K562 (cell line): ENCODE data around the gene DYNLL1. TPM values are rescaled to one million over a fixed set of nuclear protein-coding genes. Genes with fewer than 3 reads are reported as not detected.

Experiments used
- ETV1 ChIP-seq: fragments of 450-650 bp; conservative IDR thresholded peaks from 2 replicates; pipeline ENCODE4 v1.6.1; 2016; ENCODE audit warnings: missing genetic modification characterization, control low read depth, low read depth, missing compliant biosample characterization
- FOXK1 ChIP-seq: sonication (generic); formaldehyde crosslinking; IDR thresholded peaks from 2 replicates; pipeline ENCODE4 v1.8.0; 2022; ENCODE audit warnings: missing genetic modification reagents, mild to moderate bottlenecking, borderline replicate concordance
- HDAC3 ChIP-seq: fragments of 450-650 bp; IDR thresholded peaks from 2 replicates; pipeline ENCODE4 v1.6.1; 2018; ENCODE audit warnings: borderline replicate concordance, mild to moderate bottlenecking, moderate library complexity; ENCODE audit not compliant: partially characterized antibody
- KDM4B ChIP-seq, 2 experiments: fragments of 450-650 bp in 1 of 2; sonication (generic) in 1 of 2; IDR thresholded peaks; 2 replicates each; pipeline ENCODE4 v1.6.1; 2016 to 2017; ENCODE audit warnings: borderline replicate concordance in 2 of 2, antibody characterized with exemption in 1 of 2, low read depth in 1 of 2, mild to moderate bottlenecking in 1 of 2
- LCOR ChIP-seq: sonication (generic); formaldehyde crosslinking; IDR thresholded peaks from 2 replicates; pipeline ENCODE4 v1.8.0; 2022; ENCODE audit warnings: mild to moderate bottlenecking, missing genetic modification reagents
- MEIS2 ChIP-seq: fragments of 450-650 bp; IDR thresholded peaks from 2 replicates; pipeline ENCODE4 v1.6.1; 2014; ENCODE audit warnings: mild to moderate bottlenecking; ENCODE audit not compliant: partially characterized antibody
- NFE2L1 ChIP-seq: fragments of 450-650 bp; IDR thresholded peaks from 2 replicates; pipeline ENCODE4 v1.6.1; 2016; ENCODE audit warnings: missing genetic modification characterization, low read depth, mild to moderate bottlenecking, missing compliant biosample characterization, moderate library complexity, borderline replicate concordance
- POLR2G ChIP-seq: fragments of 200-400 bp; formaldehyde crosslinking; IDR thresholded peaks from 2 replicates; pipeline ENCODE4 v1.6.1; 2017; ENCODE audit warnings: low read depth, mild to moderate bottlenecking, antibody characterized with exemption, low read length, moderate library complexity
- TEAD1 ChIP-seq, 2 experiments: fragments of 450-650 bp in 1 of 2; sonication (generic) in 1 of 2; formaldehyde crosslinking; IDR thresholded peaks; 2 replicates each; pipeline versions ENCODE4 v1.4.0 to v1.8.0; 2020 to 2022; ENCODE audit warnings: mild to moderate bottlenecking in 2 of 2, missing genetic modification reagents in 1 of 2
- ZBTB17 ChIP-seq: fragments of 450-650 bp; formaldehyde crosslinking; IDR thresholded peaks from 2 replicates; pipeline ENCODE4 v1.4.0; 2020; ENCODE audit warnings: mild to moderate bottlenecking
- ZNF140 ChIP-seq: fragments of 250-450 bp; sonication (Bioruptor Pico); IDR thresholded peaks from 2 replicates; pipeline ENCODE4 v1.8.0; 2021; ENCODE audit warnings: moderate library complexity, mild to moderate bottlenecking, inconsistent platforms
- ZNF316 ChIP-seq: fragments of 450-650 bp; IDR thresholded peaks from 2 replicates; pipeline ENCODE4 v1.6.1; 2016
- ZNF408 ChIP-seq: fragments of 250-450 bp; sonication (Bioruptor Pico); IDR thresholded peaks from 2 replicates; pipeline ENCODE4 v1.4.0; 2020; ENCODE audit warnings: low read depth, mild to moderate bottlenecking, moderate library complexity
- polyA plus RNA-seq, 8 experiments: library from polyadenylated mRNA; depleted of rRNA in 4 of 8; stranded (reverse) in 5 of 8; unstranded in 3 of 8; fragments of >200 nt; fragmentation: Nextera tagmentation in 2 of 8; fragmentation: Illumina TruSeq in 1 of 8; extraction: Ambion mirVana in 2 of 8; extraction: Trizol in 1 of 8; gene quantifications; 2 replicates each; pipeline versions ENCODE4 v1.2.1 to v1.2.3, GENCODE V29; 2011 to 2014; ENCODE audit warnings: inconsistent platforms in 1 of 8, missing spikeins in 1 of 8
- total RNA-seq, 7 experiments: library from RNA; depleted of rRNA in 6 of 7; stranded (reverse); fragments of >200 nt in 6 of 7; fragmentation: Illumina TruSeq in 2 of 7; extraction: Trizol in 2 of 7; gene quantifications; 2 replicates each; pipeline versions ENCODE4 v1.2.1 to v1.2.3, GENCODE V29; 2011 to 2021; ENCODE audit warnings: low replicate concordance in 1 of 7
- TF ChIP-seq, protein P1 (sequence below): fragments of 450-650 bp; IDR thresholded peaks from 2 replicates; pipeline ENCODE4 v1.6.1; 2016; ENCODE audit warnings: mild to moderate bottlenecking
- TF ChIP-seq, protein P2 (sequence below): fragments of 200-800 bp; sonication (Bioruptor generic); IDR thresholded peaks from 2 replicates; pipeline ENCODE4 v1.6.1; 2017; ENCODE audit warnings: missing genetic modification characterization, missing compliant biosample characterization
- TF ChIP-seq, protein P3 (sequence below), 3 experiments: IDR thresholded peaks in 2 of 3; conservative IDR thresholded peaks in 1 of 3; 2 replicates each; pipeline ENCODE4 v1.5.1; 2011 to 2012; ENCODE audit warnings: low read length in 3 of 3, mild to moderate bottlenecking in 3 of 3, control low read depth in 2 of 3, improper control_type of control experiment in 1 of 3, inconsistent platforms in 1 of 3, low read depth in 1 of 3, mixed read lengths in 1 of 3, moderate library complexity in 1 of 3; ENCODE audit not compliant: insufficient read depth in 2 of 3
- TF ChIP-seq, protein P4 (sequence below): IDR thresholded peaks from 2 replicates; pipeline ENCODE4 v1.6.1; 2011; ENCODE audit warnings: borderline replicate concordance, low read depth, mild to moderate bottlenecking, moderate library complexity, low read length; ENCODE audit not compliant: insufficient read depth, poor library complexity, severe bottlenecking

DYNLL1 gene
- total and polyA plus RNA-seq, 9 of the 15 experiments (the other 6 are each of a cell fraction or from before 2014, with no cell fraction given): 303 to 1,112 (median 468) TPM

DNA sequence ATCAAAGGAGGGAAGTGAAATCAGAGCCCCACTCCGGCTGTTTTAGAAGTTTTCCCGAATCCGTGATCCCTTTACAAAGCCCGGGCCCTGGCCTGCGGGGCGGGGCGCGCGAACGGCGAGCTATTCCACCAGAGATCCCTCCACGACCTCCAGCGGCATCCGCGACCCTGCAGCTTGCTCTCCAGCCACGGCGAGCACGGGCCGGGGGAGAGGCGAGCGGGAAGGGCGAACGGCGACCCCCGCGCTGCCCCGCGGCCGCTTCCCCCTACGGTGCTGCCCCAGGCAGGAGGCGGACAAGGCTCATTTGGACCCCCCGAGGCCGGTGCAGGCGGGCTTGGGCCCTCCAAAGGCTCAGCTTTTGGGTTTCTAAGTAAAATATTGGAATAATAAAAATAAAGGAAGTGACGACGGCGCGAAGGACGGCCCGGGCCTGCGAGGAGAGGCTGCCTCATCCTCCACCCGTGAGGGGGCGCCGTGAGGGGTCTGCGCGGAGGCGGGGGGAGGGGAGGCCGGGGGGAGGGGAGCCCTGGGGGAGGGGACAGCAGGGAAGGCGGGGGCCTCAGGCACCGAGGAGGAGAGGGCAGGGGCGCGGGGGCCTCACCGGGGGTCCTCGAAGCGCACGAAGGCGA, 27.0 kb upstream of the DYNLL1 start (continued):
- TF ChIP-seq FOXK1 (no peak), ZNF316 (no peak), NFE2L1 (tag) (no peak), ZNF140 (CRISPR knock-in tag) (no peak), ETV1 (no peak), ZNF408 (CRISPR knock-in tag) (no peak), POLR2G (no peak), HDAC3 (no peak), TEAD1 (CRISPR knock-in tag; IDR thresholded peaks at IDR 0.05) (no peak), LCOR (0 out of 2 replicates have a peak, but pooled peaks have one; percentile 7), MEIS2 (no peak), KDM4B (IDR thresholded peaks at IDR 0.05; ENCODE audit: borderline replicate concordance in 2 of 2, low read depth in 1 of 2) (no peak), ZBTB17 (CRISPR knock-in tag) (no peak)
- TF ChIP-seq, protein P1, sequence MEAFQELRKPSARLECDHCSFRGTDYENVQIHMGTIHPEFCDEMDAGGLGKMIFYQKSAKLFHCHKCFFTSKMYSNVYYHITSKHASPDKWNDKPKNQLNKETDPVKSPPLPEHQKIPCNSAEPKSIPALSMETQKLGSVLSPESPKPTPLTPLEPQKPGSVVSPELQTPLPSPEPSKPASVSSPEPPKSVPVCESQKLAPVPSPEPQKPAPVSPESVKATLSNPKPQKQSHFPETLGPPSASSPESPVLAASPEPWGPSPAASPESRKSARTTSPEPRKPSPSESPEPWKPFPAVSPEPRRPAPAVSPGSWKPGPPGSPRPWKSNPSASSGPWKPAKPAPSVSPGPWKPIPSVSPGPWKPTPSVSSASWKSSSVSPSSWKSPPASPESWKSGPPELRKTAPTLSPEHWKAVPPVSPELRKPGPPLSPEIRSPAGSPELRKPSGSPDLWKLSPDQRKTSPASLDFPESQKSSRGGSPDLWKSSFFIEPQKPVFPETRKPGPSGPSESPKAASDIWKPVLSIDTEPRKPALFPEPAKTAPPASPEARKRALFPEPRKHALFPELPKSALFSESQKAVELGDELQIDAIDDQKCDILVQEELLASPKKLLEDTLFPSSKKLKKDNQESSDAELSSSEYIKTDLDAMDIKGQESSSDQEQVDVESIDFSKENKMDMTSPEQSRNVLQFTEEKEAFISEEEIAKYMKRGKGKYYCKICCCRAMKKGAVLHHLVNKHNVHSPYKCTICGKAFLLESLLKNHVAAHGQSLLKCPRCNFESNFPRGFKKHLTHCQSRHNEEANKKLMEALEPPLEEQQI: no peak
- TF ChIP-seq, protein P2, sequence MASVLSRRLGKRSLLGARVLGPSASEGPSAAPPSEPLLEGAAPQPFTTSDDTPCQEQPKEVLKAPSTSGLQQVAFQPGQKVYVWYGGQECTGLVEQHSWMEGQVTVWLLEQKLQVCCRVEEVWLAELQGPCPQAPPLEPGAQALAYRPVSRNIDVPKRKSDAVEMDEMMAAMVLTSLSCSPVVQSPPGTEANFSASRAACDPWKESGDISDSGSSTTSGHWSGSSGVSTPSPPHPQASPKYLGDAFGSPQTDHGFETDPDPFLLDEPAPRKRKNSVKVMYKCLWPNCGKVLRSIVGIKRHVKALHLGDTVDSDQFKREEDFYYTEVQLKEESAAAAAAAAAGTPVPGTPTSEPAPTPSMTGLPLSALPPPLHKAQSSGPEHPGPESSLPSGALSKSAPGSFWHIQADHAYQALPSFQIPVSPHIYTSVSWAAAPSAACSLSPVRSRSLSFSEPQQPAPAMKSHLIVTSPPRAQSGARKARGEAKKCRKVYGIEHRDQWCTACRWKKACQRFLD (CRISPR knock-in tag): no peak
- TF ChIP-seq, protein P3, sequence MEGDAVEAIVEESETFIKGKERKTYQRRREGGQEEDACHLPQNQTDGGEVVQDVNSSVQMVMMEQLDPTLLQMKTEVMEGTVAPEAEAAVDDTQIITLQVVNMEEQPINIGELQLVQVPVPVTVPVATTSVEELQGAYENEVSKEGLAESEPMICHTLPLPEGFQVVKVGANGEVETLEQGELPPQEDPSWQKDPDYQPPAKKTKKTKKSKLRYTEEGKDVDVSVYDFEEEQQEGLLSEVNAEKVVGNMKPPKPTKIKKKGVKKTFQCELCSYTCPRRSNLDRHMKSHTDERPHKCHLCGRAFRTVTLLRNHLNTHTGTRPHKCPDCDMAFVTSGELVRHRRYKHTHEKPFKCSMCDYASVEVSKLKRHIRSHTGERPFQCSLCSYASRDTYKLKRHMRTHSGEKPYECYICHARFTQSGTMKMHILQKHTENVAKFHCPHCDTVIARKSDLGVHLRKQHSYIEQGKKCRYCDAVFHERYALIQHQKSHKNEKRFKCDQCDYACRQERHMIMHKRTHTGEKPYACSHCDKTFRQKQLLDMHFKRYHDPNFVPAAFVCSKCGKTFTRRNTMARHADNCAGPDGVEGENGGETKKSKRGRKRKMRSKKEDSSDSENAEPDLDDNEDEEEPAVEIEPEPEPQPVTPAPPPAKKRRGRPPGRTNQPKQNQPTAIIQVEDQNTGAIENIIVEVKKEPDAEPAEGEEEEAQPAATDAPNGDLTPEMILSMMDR (IDR thresholded peaks at IDR 0.05 in 2 of 3, conservative IDR thresholded peaks at IDR 0.05 in 1 of 3; ENCODE audit: insufficient read depth in 2 of 3, low read depth in 1 of 3, low read length in 3 of 3): no peak
- TF ChIP-seq, protein P4, sequence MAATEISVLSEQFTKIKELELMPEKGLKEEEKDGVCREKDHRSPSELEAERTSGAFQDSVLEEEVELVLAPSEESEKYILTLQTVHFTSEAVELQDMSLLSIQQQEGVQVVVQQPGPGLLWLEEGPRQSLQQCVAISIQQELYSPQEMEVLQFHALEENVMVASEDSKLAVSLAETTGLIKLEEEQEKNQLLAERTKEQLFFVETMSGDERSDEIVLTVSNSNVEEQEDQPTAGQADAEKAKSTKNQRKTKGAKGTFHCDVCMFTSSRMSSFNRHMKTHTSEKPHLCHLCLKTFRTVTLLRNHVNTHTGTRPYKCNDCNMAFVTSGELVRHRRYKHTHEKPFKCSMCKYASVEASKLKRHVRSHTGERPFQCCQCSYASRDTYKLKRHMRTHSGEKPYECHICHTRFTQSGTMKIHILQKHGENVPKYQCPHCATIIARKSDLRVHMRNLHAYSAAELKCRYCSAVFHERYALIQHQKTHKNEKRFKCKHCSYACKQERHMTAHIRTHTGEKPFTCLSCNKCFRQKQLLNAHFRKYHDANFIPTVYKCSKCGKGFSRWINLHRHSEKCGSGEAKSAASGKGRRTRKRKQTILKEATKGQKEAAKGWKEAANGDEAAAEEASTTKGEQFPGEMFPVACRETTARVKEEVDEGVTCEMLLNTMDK: peak; percentile 91
